MG63 (cell line): ENCODE measurements around the gene TMEM259. TPM values are rescaled to one million over a fixed set of nuclear protein-coding genes. Genes with fewer than 3 reads are reported as not detected.
A peak's percentile ranks its signal among the peaks of the same experiment; 100 is the strongest.

Source experiments
- DNase-seq: peaks from one replicate; pipeline ENCODE4 v3.0.0-alpha.2; 2020
- H3K27me3 ChIP-seq: fragments of 250-450 bp; sonication (Bioruptor Pico); 2 replicates; pipeline ENCODE4 v1.5.1; 2020; ENCODE audit warnings: mild to moderate bottlenecking, moderate library complexity
- H3K36me3 ChIP-seq: fragments of 250-450 bp; sonication (Bioruptor Pico); 2 replicates; pipeline ENCODE4 v1.5.1; 2020; ENCODE audit warnings: mild to moderate bottlenecking, moderate library complexity
- H3K4me3 ChIP-seq: fragments of 250-450 bp; sonication (Bioruptor Pico); 2 replicates; pipeline ENCODE4 v1.5.1; 2020; ENCODE audit warnings: mild to moderate bottlenecking, moderate library complexity
- H3K9me3 ChIP-seq: fragments of 250-450 bp; sonication (Bioruptor Pico); 2 replicates; pipeline ENCODE4 v1.5.1; 2020; ENCODE audit warnings: mild to moderate bottlenecking, moderate library complexity
- total RNA-seq: library from RNA; depleted of rRNA; stranded (reverse); fragments of >200 nt; shearing (Covaris generic); gene quantifications from 2 replicates; pipeline ENCODE4 v1.2.3, GENCODE V29; 2014; ENCODE audit warnings: low replicate concordance

Gene TMEM259
- total RNA-seq, 1 experiment from 2014 or later, result 75.8 TPM

- DNase-seq, result no peak
- no peak overlapping the region for H3K4me3 ChIP-seq
- no peaks in the 10 kb centered on the region for H3K36me3 ChIP-seq
- no peaks in the 10 kb centered on the region for H3K27me3 ChIP-seq
- H3K9me3 ChIP-seq, result no peaks in the 10 kb centered on the region
Measured at GRCh38 chr19:1046117-1046626, 25.2 kb upstream of the TMEM259 start.

GRCh38 chr19:1045247-1045603 is 24.3 kb upstream of the TMEM259 start:
- no peaks in the 10 kb centered on the region for H3K9me3 ChIP-seq
- no peaks in the 10 kb centered on the region for H3K36me3 ChIP-seq
- H3K27me3 ChIP-seq, result no peaks in the 10 kb centered on the region
- no peak overlapping the region for H3K4me3 ChIP-seq
- DNase-seq, result peak; percentile 52

GRCh38 chr19:1042689-1043511 is 22.0 kb upstream of the TMEM259 start:
- DNase-seq, result no peak
- Histone ChIP-seq H3K4me3 (no peak overlapping the region), H3K9me3 (no peaks in the 10 kb centered on the region), H3K36me3 (no peaks in the 10 kb centered on the region), H3K27me3 (no peaks in the 10 kb centered on the region)

- H3K9me3 ChIP-seq, result no peaks in the 10 kb centered on the region
- no peak for DNase-seq
- H3K27me3 ChIP-seq, result no peaks in the 10 kb centered on the region
- no peak overlapping the region for H3K4me3 ChIP-seq
- no peaks in the 10 kb centered on the region for H3K36me3 ChIP-seq
Measured at GRCh38 chr19:1041835-1042685, 21.1 kb upstream of the TMEM259 start.

GRCh38 chr19:1041272-1041834 is 20.4 kb upstream of the TMEM259 start:
- H3K9me3 ChIP-seq, result no peaks in the 10 kb centered on the region
- DNase-seq, result no peak
- no peak overlapping the region for H3K4me3 ChIP-seq
- no peaks in the 10 kb centered on the region for H3K27me3 ChIP-seq
- H3K36me3 ChIP-seq, result no peaks in the 10 kb centered on the region; the same call in 1 of the 2 replicates

- Histone ChIP-seq H3K4me3 (peak overlapping the region; percentile 50), H3K36me3 (no peaks in the 10 kb centered on the region; the same call in 1 of the 2 replicates), H3K27me3 (no peaks in the 10 kb centered on the region), H3K9me3 (no peaks in the 10 kb centered on the region)
- DNase-seq, result peak; percentile 36
Measured at GRCh38 chr19:1040476-1041271, 19.8 kb upstream of the TMEM259 start.

- DNase-seq, result peak; percentile 97
- H3K9me3 ChIP-seq, result no peaks in the 10 kb centered on the region
- peak within 1 kb of the TSS; percentile 50 for H3K4me3 ChIP-seq
- no peaks in the 10 kb centered on the region for H3K27me3 ChIP-seq
- no peaks in the 10 kb centered on the region; the same call in 1 of the 2 replicates for H3K36me3 ChIP-seq
Measured at GRCh38 chr19:1039646-1040475, 18.9 kb upstream of the TMEM259 start, which contains the start of gene ABCA7. Gene ABCA7, plus strand, starts transcription at chr19:1040107. Its CDS starts 1,255 bp downstream, at chr19:1041362.

GRCh38 chr19:1038978-1039645 is 18.2 kb upstream of the TMEM259 start:
- H3K9me3 ChIP-seq, result no peaks in the 10 kb centered on the region
- H3K36me3 ChIP-seq, result no peaks in the 10 kb centered on the region; the same call in 1 of the 2 replicates
- no peaks in the 10 kb centered on the region for H3K27me3 ChIP-seq
- H3K4me3 ChIP-seq, result peak overlapping the region; percentile 50
- no peak for DNase-seq

GRCh38 chr19:1037621-1038064 is 16.7 kb upstream of the TMEM259 start:
- Histone ChIP-seq H3K9me3 (no peaks in the 10 kb centered on the region), H3K36me3 (peaks cover 6% of the 10 kb centered on the region), H3K4me3 (no peak overlapping the region), H3K27me3 (no peaks in the 10 kb centered on the region)
- DNase-seq, result no peak

- Histone ChIP-seq H3K27me3 (no peaks in the 10 kb centered on the region), H3K4me3 (no peak overlapping the region), H3K9me3 (no peaks in the 10 kb centered on the region), H3K36me3 (peaks cover 12% of the 10 kb centered on the region)
- no peak for DNase-seq
Measured at GRCh38 chr19:1035998-1036621, 15.2 kb upstream of the TMEM259 start.

- Histone ChIP-seq H3K9me3 (no peaks in the 10 kb centered on the region), H3K27me3 (no peaks in the 10 kb centered on the region), H3K4me3 (no peak overlapping the region), H3K36me3 (peaks cover 14% of the 10 kb centered on the region)
- DNase-seq, result no peak
Measured at GRCh38 chr19:1032264-1032867, 11.4 kb upstream of the TMEM259 start.

- no peaks in the 10 kb centered on the region for H3K27me3 ChIP-seq
- H3K9me3 ChIP-seq, result no peaks in the 10 kb centered on the region
- DNase-seq, result peak; percentile 78
- peaks cover 14% of the 10 kb centered on the region for H3K36me3 ChIP-seq
- peak overlapping the region; percentile 79 for H3K4me3 ChIP-seq
Measured at GRCh38 chr19:1028062-1028926, 7.4 kb upstream of the TMEM259 start.

- DNase-seq, result no peak
- H3K36me3 ChIP-seq, result peaks cover 9% of the 10 kb centered on the region
- no peaks in the 10 kb centered on the region for H3K27me3 ChIP-seq
- H3K9me3 ChIP-seq, result no peaks in the 10 kb centered on the region
- H3K4me3 ChIP-seq, result peak overlapping the region; percentile 79
Measured at GRCh38 chr19:1027650-1028061, 6.7 kb upstream of the TMEM259 start.
